Fibroblast of pulmonary artery (primary cell): ENCODE results near the gene OR2A2.

ENCODE experiments used
- DNase-seq: peaks from one replicate; pipeline ENCODE4 v3.0.0-alpha.2; 2010; ENCODE audit warnings: low read depth
- H3K4me3 ChIP-seq: replicated peaks from 2 replicates; pipeline ENCODE4 v1.5.1; 2011; ENCODE audit warnings: low read depth, mild to moderate bottlenecking, control low read depth, low read length, moderate library complexity
- CTCF ChIP-seq: IDR thresholded peaks from 2 replicates; pipeline ENCODE4 v1.5.1; 2011; ENCODE audit warnings: mild to moderate bottlenecking, control low read depth, low read length, inconsistent platforms; ENCODE audit errors: missing control alignments

OR2A2 gene

GRCh38 chr7:144133307-144133706 lies 23.9 kb downstream of the OR2A2 start:
- no peak overlapping the region for H3K4me3 ChIP-seq
- DNase-seq, result no peak
- no peak for TF ChIP-seq CTCF

DNA sequence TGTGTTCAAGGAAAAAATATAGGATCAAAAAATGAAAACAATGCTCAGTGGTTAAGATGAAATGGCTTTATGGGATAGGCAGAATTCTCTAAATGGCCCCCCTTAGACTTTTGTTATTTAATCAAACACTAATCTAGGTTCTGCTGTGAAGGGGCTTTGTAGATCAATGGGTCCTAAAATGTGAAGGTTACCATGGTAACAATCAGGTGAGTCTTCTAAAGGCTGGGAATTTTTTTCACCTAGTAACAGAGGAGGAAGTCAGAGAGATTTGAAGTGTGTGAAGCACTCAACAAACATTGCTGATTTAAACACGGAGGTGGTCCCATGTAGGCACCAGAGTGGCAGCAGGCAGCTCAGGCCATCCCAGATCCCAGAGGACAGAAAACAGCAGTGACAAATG lies 24.7 kb downstream of the OR2A2 start:
- no peak overlapping the region for H3K4me3 ChIP-seq
- no peak for DNase-seq
- TF ChIP-seq CTCF, result no peak

GRCh38 chr7:144137501-144137900 lies 28.1 kb downstream of the OR2A2 start:
- TF ChIP-seq CTCF, result no peak
- DNase-seq, result peak; percentile 39

DNA sequence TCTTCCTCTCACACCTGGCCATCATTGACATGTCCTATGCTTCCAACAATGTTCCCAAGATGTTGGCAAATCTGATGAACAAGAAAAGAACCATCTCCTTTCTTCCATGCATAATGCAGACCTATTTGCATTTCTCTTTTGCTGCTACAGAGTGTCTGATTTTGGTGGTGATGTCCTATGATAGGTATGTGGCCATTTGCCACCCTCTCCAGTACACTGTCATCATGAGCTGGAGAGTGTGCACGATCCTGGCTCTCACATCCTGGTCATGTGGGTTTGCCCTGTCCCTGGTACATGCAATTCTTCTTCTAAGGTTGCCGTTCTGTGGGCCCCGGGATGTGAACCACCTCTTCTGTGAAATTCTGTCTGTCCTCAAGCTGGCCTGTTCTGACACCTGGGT lies 32.8 kb downstream of the OR2A2 start:
- no peak for TF ChIP-seq CTCF
- no peak overlapping the region for H3K4me3 ChIP-seq
- DNase-seq, result no peak

More at GRCh38 chr7:144137501-144137900, 28.1 kb downstream of the OR2A2 start:
- no peak overlapping the region for H3K4me3 ChIP-seq

- DNase-seq, result no peak
- no peak for TF ChIP-seq CTCF
- H3K4me3 ChIP-seq, result no peak overlapping the region
These were observed 35.0 kb downstream of the OR2A2 start for GRCh38 chr7:144144426-144144825.

GRCh38 chr7:144148224-144148827 lies 38.9 kb downstream of the OR2A2 start:
- no peak for DNase-seq
- no peak for TF ChIP-seq CTCF
- no peak overlapping the region for H3K4me3 ChIP-seq

DNA sequence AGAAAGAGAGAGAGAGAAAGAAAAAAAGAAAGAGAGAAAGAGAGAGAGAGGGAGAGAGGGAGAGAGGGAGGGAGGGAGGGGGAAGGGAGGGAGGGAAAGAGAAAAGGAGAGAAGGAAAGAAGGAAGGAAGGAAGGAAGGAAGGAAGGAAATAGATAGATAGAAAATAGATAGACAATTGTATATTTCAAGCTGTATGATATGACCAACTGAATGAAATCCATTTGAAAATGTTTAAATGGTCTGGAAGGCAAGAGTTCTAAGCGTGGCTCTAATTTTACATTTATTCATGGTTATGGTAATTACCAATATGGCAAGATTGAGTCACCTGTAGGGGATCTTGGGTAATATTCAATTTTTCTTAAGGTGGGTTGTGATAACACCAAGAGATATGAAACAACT lies 49.5 kb downstream of the OR2A2 start:
- TF ChIP-seq CTCF, result no peak
- DNase-seq, result no peak
- H3K4me3 ChIP-seq, result no peak overlapping the region
